NCI-H226 (cell line): ENCODE data around the gene ICAM1.
A peak's percentile ranks its signal among the peaks of the same experiment; 100 is the strongest.
"Not testable (repeated sequence)": the region's sequence is repeated elsewhere in the genome, so short reads cannot be mapped to it uniquely, and the experiment has no call there.

Experiments used
- DNase-seq: peaks from one replicate; pipeline ENCODE4 v3.0.0-alpha.2; 2015

ICAM1 gene, protein sequence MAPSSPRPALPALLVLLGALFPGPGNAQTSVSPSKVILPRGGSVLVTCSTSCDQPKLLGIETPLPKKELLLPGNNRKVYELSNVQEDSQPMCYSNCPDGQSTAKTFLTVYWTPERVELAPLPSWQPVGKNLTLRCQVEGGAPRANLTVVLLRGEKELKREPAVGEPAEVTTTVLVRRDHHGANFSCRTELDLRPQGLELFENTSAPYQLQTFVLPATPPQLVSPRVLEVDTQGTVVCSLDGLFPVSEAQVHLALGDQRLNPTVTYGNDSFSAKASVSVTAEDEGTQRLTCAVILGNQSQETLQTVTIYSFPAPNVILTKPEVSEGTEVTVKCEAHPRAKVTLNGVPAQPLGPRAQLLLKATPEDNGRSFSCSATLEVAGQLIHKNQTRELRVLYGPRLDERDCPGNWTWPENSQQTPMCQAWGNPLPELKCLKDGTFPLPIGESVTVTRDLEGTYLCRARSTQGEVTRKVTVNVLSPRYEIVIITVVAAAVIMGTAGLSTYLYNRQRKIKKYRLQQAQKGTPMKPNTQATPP

DNA sequence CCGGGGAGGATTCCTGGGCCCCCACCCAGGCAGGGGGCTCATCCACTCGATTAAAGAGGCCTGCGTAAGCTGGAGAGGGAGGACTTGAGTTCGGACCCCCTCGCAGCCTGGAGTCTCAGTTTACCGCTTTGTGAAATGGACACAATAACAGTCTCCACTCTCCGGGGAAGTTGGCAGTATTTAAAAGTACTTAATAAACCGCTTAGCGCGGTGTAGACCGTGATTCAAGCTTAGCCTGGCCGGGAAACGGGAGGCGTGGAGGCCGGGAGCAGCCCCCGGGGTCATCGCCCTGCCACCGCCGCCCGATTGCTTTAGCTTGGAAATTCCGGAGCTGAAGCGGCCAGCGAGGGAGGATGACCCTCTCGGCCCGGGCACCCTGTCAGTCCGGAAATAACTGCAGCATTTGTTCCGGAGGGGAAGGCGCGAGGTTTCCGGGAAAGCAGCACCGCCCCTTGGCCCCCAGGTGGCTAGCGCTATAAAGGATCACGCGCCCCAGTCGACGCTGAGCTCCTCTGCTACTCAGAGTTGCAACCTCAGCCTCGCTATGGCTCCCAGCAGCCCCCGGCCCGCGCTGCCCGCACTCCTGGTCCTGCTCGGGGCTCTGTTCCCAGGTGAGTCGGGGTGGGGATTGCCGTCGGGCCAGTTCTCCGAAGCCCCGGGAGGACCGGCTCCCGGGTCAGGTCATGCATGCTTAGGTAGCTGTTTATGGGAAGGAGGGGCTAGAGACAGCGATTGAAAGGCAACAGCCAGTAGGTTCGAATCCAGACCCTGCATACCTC is at the start of gene ICAM1:
Gene ICAM1 (plus strand): TSS at position 505 of the 779 bp plus-strand sequence. CDS start 40 bp downstream, at position 545.
- DNase-seq = peak; percentile 95

DNA sequence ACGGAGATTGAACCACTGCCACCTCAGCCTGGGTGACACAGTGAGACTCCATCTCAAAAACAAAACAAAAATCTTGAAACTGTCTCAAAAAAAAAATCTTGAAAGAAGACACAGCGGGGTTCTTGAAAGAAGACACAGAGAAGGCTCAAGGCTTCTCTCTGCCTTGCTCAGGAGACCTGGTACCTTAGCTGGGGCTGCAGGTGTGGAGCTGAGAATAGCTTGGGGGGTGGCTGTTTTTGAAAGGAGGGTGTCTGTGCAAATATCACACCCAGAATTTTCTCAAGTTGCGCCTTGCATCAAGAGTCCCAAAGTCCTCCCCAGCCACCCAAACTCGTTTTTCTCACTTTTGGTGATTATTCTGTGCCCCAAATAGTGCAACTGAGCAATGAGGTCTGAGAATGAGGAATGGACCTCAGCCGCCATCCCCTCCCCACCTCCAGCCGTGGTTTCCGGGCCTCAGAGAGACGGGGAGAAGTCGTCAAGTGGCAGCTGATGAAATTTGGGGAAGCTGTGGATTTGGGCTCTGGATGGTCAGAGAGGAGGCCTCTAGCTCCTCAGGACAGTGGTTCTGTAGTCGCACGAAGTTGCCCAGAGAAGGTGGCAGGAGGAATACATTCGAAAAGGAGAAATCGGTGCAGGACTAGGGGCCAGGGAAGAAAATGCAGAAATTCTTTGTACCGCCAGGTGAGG is 48.6 kb upstream of the ICAM1 start:
- no peak for DNase-seq

DNA sequence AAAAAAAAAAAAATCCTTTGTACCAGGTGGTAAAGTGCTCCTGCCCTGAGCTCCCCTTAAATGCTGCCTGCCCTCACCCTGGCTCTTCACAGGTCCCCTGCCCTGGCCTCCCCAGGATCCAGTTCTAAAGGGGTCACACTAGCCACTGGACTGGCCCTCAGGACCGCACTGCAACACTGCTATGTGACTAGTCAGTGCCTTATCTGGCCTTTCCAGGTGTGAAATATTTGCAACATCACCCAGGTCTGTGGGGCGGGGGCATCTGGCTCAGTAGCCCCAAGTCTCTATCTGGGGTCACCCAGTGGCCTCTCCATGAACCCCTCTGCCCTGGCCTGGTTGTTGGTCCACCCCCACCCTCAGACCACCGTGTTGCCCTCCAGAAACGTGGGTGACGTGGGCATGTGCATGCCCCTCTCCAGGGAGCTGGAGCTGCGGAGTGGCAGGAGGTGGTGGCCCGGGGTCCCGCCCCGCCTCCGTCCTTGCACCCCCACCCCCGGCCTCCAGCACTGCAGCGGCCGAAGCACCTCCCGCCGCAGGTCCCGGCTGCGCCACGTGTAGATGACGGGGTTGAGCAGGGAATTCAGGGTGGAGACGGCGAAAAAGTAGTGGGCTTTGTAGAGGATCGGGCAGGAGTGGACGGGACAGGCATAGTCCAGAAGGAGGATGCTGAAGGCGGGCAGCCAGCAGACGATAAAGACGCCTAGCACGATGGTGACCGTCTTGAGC is 47.3 kb upstream of the ICAM1 start:
- no peak for DNase-seq

DNA sequence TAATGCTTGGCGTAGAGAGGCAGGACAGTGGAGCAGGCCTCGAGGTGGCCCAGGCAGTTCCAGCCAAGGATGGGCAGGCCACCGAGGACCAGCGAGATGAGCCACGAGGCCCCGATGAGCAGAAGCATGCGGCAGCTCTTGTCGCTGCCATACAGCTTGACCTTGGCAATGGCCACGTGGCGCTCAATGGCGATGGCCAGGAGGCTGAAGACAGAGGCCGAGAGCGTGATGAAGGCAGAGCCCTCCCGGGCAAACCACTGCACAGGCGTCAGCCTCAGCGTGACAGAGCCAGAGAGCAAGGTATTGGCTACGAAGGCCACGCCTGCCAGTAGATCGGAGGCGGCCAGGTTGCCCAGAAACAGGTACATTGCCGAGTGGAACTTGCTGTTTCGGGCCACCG is 46.6 kb upstream of the ICAM1 start:
- DNase-seq = no peak

DNA sequence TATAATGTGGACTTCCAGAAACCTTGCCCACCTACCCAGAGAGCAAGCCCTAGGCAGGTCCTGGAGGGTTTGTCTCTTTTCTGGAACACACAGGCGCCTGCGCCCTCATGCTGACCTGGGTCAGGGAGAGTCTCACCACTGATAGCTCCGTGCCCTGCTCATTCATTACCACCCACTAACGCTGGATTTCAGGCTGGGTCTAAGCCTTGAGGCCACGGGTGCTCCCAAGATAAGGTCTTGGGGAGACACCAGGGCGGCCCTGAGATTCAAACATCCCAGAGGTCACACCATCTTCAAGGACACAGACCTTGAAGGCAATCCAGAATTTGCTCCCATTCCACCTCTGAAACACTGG is 44.9 kb upstream of the ICAM1 start:
- DNase-seq = no peak

DNA sequence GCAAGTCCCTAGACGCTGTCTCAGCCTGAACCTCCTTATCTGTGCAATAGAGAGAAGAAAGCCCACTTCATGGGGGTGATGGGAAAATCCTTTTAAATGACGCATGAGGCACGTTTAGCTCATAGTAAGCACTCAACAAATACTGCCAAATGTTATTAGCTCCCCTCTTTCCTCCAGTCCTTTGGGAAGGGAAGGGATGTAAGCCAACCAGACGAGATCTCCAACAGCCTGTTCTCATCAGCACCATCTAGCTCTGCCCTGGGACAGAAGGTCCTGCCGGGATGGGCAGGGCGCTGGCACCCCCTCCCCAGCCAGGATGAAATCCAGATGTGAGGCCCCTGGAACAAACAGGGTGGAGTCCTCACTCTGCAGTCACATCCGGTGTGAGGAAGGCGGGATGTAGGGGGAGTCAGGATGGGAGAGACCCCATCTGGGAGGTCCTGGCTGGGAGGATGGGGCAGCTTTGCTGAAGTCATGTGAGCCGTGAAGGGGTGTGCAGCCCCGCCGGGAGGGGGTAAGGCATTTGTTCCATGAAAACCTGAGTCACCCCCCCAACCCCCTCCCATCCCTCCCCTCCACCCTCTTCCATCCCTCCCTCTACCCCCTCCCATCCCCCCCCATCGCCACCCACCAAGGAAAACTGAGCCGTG is 44.4 kb upstream of the ICAM1 start:
- DNase-seq = no peak

DNA sequence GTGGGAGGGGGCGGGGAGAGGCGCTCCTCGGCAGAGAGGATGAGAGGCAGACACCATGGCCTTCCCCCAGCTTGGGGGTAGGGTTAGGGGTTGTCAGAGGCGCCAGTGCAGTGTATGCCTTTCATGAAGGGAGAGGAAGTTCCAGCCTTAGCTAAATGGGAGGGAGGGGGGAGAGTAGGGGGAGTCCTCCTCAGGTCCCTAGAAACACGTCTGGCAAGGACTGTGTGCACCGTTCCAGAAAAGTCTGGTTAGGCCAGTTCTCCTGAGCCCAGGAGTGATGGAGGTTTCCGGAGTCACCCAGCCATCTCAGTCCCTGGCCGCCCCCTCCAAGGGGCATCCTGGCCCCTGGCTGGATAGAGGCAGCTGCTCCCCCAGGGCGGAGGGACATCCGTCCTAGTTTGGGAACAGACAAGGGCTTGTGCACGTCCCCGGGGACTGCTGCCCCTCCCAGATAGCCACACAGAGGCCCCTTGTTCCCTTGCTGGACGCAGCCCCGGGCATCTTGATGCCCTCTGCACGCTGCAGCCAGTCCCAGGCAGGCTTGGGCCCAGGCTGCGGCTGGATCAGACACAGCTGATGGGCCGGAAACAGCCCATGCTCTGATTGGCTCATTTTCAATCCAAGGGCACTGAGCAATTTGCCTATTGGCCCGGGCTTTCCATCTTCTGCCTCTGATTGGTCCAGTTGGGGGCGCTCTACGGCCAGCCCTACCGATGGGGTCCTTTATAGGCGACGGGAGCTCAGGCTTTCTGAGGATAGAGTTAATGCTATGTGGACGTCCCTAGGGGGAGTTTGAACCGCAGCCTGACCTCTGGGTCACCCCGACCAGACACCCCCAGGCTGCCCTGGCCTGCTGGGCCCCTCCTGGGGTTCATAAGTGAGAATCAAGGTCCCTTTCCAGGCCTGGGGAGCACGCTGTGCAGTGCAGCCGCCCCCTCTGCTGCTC is 43.6 kb upstream of the ICAM1 start:
- DNase-seq = no peak

DNA sequence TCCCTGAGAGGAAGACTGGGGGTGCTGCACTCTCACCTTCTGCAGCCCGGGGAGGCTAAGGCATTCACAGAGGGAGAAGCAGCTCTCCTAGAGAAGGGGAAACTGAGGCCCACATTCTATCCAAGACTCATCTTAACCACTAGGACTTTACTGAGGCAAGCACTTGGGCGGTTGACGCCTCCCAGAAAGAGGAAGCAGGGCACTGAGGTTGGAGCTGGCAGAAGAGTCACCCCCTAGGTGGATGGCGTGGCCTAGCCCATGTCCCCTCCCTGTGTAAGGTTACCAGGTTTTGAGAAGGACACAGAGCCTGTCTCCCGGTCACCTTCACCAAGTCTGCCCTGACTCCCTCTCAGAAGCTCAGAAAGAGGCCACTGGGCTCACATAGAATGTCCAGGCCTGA is 42.5 kb upstream of the ICAM1 start:
- DNase-seq = no peak

DNA sequence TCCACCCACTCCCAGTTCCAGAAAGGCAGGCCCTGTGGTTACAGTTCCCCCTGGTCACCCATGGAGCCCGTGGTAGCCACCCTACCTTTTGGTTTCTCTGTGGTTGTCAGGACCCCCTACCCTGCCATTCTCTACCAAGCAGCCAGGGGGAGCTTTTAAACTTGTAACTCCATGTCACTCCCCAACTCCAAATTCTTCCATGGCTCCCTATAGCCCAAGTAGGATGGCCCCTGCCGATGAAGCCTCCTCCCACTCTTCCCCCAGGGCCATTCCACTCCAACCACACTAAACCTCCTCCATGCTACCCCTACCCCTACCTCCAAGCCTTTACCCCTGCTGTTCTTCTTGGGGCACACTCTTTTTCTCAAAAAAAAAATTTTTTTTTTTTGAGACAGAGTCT is 42.0 kb upstream of the ICAM1 start:
- DNase-seq = no peak

DNA sequence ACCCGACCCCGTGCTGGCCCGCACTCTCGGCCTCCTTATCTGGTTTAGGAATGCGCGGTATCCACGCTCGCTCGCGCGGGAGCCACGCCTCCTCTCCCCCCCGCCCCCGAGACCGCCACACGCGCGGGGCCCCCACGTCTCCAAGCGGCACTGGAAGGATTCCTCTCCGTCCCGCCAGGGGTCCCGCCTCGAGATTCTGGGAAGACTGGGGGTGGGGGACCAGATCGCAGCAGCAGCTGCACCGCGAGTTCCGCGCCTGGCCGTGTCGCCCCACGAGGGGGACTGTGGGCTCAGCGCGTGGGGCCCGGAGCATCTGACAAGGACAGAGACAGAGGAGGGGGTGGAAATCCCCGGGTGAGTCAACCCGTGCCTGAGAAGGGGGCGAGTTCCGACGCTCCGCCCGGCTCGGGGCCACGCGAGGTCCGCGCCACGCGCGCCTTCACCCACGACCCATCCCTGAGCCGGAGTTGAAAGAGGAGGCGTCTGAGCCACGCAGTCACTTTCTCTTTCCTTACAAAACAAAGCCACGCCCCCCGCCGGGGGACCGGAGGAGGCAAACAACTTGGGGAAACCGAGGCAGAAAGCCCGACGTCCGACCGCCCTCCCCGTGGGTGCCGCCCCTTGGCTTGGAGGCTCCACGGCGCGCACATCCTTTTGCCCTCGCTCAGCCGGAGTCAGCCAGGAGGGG is 40.6 kb upstream of the ICAM1 start:
- no peak for DNase-seq

DNA sequence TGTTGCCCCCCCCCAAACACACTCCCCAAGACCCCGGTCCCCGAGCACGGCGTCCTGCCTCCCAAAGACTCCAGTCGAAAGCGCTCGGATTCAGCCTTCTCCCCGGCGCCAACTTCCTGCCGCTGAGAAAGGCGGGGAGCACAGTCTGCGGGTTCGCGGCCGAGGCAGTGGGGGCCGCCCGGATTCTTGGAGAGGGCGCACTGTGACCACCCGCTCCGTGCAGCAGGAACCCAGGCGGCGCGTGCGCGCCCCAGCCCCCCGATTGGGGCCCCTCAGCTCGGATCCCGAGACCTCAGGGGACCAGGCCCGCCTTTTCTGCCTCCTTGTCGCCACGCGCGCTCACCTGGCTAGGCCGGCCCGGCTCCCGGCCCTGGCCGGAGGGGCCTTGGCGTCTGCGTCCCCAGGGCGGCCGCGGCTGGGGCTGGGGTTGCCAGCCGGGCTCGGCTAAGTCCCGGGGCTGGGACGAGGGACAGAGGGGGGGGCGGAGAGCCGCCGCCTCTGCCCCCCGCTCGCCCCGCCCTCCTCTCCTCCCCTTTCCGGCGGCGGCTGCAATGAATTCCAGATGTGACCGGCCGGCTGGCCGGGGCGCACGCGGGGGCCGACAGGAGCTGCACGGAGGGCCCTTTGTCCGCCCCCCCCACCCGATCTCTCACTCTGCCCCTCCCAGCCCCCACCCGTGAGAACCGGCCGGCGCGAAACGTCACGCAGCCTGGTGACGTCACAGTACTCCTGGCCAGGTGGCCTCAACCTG is 39.9 kb upstream of the ICAM1 start, which contains the start of gene S1PR2:
Gene S1PR2 (minus strand): TSS at position 471 of the 751 bp plus-strand sequence. CDS start 6,426 bp downstream, outside the sequence.
- DNase-seq = no peak

DNA sequence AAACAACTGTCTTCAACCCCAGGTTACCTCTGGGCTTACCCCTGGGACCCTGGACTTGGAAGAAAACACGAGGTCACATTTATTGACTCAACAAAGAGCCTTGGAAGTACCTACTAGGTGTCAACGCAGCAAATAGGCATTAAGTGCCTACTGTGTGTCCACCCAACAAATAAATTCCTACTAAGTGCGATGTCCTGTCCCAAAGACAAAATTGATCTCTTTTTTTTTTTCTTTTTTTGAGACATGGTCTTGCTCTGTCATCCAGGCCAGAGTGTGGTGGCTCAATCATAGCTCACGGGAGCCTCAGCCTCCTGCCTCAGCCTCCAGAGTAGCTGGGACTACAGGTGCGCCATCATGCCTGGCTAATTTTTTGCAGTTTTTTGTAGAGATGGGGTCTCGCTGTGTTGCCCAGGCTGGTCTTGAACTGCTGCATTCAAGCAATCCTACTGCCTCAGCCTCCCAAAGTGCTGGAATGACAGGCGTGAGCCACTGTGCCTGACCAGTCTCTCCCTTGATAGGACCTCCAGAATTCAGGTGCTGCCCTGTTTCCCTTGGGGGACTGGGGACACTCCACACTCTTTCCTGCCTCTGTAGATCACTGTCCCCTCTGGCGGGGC is 39.2 kb upstream of the ICAM1 start:
- no peak for DNase-seq

DNA sequence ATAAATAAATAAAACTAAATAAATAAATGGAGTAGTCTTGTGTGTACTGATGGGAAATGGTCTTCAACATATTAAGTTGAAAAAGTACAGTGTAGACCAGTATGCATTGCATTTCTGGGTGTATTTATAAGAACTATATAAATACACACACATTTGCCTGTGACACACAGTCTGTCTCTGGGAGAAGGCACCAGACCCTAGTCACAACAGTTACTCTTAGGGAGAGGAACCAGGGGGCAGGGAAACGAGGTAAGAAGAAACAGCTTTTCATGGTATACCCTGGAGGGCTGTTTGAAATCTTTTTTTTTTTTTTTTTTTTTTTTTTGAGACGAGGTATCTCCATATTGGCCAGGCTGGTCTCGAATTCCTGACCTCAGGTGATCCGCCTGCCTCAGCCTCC is 37.0 kb upstream of the ICAM1 start:
- DNase-seq = no peak

DNA sequence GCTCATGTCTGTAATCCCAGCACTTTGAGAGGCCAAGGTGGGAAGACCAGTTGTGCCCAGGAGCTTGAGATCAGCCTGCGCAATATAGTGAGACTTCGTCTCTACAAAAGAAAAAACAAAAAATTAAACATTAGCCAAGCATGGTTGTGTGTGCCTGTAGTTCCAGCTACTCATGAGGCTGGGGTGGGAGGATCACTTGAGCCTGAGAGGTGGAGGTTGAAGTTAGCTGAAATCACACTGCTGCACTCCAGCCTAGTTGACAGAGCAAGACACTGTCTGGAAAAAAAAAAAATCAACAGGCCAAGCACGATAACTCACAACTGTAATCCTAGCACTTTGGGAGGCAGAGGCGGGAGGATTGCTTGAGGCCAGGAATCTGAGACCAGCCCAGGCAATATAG is 35.9 kb upstream of the ICAM1 start:
- no peak for DNase-seq

DNA sequence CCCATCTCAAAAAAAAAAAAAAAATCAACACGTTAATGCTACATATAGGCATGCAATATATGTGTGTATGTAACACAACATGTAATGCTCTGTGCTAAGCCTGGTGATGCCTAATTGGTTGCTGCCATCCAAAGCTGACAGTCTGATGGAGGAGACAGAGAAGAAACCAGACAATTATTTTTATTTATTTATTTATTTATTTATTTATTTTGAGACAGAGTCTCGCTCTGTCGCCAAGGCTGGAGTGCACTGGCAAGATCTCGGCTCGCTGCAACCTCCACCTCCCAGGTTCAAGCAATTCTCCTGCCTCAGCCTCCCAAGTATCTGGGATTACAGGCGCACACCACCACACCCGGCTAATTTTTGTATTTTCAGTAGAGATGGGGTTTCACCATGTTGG is 35.5 kb upstream of the ICAM1 start:
- DNase-seq = not testable (repeated sequence)

DNA sequence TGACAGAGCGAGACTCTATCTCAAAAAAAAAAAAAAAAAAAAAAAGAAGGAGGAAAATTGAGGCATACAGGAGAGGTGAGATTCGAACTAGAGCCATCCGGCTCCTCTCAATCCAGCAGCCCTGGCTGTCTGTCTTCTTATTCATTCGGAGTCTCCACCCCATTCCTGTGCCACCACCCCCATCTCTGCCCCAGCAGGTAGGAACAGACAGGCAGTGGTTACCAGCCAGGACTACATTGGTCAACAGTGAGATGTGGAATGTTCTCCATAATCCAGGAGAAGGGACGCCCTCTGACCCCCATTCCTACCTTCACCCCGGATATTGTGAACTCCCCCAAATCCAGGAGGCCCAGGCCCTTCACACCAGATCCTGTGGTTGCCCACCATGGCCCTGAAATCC is 33.2 kb upstream of the ICAM1 start:
- no peak for DNase-seq

DNA sequence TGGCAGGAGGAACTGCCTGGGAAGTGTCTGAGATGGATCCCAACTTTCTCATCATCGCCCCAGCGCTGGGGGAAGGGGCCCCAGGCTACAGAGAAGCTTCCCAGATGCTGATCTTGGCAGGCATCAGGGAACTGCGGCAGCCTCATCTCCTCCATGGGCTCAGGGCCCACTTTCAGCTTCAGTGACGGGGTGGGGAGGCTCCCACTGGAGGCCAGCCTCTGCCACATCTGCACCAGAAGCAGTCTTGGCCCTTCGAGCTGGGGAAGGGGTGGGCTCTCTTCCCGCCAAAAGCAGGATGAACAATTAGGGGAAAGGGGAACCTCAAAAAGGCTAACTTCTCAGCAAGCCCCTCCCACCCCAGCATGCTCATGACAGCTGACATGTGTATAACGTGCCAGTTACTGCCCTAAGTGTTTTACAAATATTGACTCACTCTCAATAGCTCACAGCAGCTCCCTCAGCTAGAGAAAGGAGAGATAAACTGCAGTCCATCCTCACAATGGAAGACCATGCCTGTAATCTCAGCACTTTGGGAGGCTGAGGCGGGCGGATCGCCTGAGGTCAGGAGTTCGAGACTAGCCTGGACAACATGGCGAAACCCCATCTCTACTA is 32.6 kb upstream of the ICAM1 start:
- DNase-seq = peak; percentile 53

DNA sequence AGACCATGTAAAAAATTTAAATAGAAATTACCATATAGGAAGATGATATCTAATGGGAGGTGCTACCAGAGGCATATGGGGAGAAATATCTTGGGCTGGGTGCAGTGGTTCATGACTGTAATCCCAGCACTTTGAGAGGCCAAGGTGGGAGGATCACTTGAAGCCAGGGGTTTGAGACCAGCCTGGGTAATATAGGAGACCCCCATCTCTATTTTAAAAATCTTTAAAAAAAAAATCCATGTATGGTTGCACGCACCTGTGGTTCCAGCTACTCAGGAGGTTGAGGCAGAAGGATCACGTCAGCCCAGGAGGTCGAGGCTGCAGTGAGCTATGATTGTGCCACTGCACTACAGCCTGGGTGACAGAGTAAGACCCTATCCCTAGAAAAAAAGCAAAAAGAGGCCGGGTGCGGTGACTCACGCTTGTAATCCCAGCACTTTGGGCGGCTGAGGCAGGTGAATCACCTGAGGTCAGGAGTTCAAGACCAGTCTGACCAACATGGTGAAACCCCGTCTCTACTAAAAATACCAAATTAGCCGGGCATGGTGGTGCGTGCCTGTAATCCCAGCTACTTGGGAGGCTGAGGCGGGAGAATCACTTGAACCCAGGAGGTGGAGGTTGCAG is 29.0 kb upstream of the ICAM1 start:
- DNase-seq = not testable (repeated sequence)
